ENCODE data around the gene MPC1L. TPM values are rescaled to one million over a fixed set of nuclear protein-coding genes. Genes with fewer than 3 reads are reported as not detected.
"Not testable (repeated sequence)": the region's sequence is repeated elsewhere in the genome, so short reads cannot be mapped to it uniquely, and the experiment has no call there.

Gene MPC1L
- total RNA-seq, 4 donors from 2014 or later, result not detected

DNA sequence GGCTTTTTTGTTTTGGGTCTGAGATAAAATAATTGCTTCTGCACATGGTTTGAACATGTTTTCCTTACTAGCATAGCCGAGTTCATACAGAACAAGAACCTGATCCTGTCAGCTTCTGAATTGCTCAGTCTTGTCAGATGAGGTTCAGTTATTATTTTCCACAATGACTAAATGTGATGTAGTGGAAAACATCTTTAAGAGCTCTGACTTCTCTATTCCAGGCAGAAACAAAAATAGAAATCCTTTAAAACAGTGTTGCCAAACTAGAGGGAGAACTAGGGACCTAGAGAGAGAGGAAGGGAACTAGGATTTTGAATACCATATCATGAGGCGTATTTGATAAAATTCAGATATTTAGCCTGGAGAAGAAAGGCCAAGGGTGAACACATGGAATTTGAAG lies 40.4 kb upstream of the MPC1L start:
- H3K27ac ChIP-seq, result no peak overlapping the region
- in situ Hi-C loops (cut with MboI; ENCODE audit: low pct_ligation_motif_present in 1 of 4, low pct_unique_long_range_greater_than_20kb in 1 of 4, low sequenced_read_pairs in 3 of 4), result no loop called here
- H3K4me3 ChIP-seq, result no peak overlapping the region
- no peaks in the 10 kb centered on the region for H3K36me3 ChIP-seq
- no peaks in the 10 kb centered on the region for H3K27me3 ChIP-seq
- intact Hi-C loops (cut with DNase I; ENCODE audit: low total_unique reads), result no loop called here
- H3K4me1 ChIP-seq, result peaks cover 3 to 13% (median 6%) of the 10 kb centered on the region in 4 donors
- WGBS, 2 donors (ENCODE audit: low coverage in 1 of 2), result 74 to 100% methylated on average over 1 to 2 of the region's 2 CpGs
- no peak for TF ChIP-seq POLR2A (IDR thresholded peaks at IDR 0.05)
- TF ChIP-seq POLR2AphosphoS5 (IDR thresholded peaks at IDR 0.05), result no peak
- TF ChIP-seq EP300 (IDR thresholded peaks at IDR 0.05; ENCODE audit: low read depth), result no peak
- TF ChIP-seq, protein P1, sequence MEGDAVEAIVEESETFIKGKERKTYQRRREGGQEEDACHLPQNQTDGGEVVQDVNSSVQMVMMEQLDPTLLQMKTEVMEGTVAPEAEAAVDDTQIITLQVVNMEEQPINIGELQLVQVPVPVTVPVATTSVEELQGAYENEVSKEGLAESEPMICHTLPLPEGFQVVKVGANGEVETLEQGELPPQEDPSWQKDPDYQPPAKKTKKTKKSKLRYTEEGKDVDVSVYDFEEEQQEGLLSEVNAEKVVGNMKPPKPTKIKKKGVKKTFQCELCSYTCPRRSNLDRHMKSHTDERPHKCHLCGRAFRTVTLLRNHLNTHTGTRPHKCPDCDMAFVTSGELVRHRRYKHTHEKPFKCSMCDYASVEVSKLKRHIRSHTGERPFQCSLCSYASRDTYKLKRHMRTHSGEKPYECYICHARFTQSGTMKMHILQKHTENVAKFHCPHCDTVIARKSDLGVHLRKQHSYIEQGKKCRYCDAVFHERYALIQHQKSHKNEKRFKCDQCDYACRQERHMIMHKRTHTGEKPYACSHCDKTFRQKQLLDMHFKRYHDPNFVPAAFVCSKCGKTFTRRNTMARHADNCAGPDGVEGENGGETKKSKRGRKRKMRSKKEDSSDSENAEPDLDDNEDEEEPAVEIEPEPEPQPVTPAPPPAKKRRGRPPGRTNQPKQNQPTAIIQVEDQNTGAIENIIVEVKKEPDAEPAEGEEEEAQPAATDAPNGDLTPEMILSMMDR (IDR thresholded peaks at IDR 0.05), result no peak
- DNase-seq, result no peak
- no peaks in the 10 kb centered on the region for H3K9me3 ChIP-seq

DNA sequence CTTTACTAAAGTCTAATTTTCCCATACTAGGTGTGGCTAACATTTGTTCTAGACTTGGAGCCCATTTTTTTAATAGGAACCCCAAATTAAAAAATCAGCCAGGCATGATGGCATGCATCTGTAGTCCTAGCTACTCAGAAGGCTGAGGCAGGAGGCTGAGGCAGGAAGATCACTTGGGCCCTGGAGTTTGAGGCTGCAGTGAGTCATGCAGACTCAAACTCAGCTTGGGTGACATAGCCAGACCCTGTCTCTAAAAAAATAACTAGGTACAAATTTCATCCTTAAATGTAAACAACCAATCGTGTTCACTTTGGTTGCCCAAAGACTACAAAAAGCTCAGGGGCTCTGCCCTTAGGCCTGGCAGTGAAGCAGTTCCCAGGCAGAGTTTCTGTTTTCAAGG lies 35.6 kb upstream of the MPC1L start:
- H3K27me3 ChIP-seq; H3K36me3 ChIP-seq; H3K4me1 ChIP-seq; H3K27ac ChIP-seq; intact Hi-C loops (cut with DNase I; ENCODE audit: low total_unique reads); H3K9me3 ChIP-seq; DNase-seq; in situ Hi-C loops (cut with MboI; ENCODE audit: low pct_ligation_motif_present in 1 of 4, low pct_unique_long_range_greater_than_20kb in 1 of 4, low sequenced_read_pairs in 3 of 4); H3K4me3 ChIP-seq: not testable (repeated sequence)
- WGBS, 2 donors (ENCODE audit: low coverage in 1 of 2), result 38% methylated on average over 1 of the region's 1 CpG; no CpG with 5 or more reads in 1 of the 2 donors

DNA sequence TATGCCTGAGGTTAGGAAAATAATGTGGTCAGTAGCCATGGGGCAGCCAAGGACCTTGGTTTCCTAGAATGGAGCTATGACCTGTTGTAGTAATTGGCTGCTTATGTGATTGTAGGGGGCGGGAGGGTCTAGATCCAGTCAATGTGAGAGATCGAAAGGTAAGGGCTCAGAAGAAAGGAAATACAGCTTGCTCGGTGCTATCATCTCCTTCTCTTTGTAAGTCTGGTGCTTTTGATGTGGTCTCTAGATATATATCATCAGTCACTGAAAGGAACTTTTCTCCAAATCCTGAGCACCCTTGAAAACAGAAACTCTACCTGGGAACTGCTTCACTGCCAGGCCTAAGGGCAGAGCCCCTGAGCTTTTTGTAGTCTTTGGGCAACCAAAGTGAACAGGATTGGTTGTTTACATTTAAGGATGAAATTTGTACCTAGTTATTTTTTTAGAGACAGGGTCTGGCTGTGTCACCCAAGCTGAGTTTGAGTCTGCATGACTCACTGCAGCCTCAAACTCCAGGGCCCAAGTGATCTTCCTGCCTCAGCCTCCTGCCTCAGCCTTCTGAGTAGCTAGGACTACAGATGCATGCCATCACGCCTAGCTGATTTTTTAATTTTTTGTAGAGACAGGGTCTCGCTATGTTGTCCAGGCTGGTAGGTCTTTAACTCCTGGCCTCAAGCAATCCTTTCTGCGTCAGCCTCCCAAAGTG lies 33.5 kb upstream of the MPC1L start:
- H3K4me1 ChIP-seq; H3K4me3 ChIP-seq; intact Hi-C loops (cut with DNase I; ENCODE audit: low total_unique reads); in situ Hi-C loops (cut with MboI; ENCODE audit: low pct_ligation_motif_present in 1 of 4, low pct_unique_long_range_greater_than_20kb in 1 of 4, low sequenced_read_pairs in 3 of 4); H3K36me3 ChIP-seq; H3K27ac ChIP-seq; H3K27me3 ChIP-seq; H3K9me3 ChIP-seq; DNase-seq: not testable (repeated sequence)
- 86 to 88% methylated on average over 3 to 6 of the region's 6 CpGs for WGBS, 2 donors (ENCODE audit: low coverage in 1 of 2)

DNA sequence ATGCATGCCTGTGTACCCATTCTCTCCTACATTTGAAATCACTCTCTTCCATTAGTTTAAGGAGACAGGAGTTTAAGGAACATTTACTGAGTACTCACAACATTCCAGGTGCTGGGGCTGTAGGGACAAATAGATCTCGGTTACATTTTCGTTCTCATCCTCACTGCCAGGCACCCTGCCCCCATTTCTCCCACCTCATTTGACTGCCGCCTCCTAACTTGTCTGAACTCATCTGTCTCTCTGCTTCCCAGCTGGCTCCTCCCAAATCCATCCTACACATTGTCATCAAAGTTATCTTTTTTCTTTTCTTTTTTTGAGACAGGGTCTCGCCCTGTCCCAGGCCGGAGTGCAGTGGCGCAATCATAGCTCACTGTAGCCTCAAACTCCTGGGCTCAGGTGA lies 19.8 kb upstream of the MPC1L start:
- no peak overlapping the region for H3K27ac ChIP-seq
- intact Hi-C loops (cut with DNase I; ENCODE audit: low total_unique reads), result no loop called here
- WGBS, 2 donors (ENCODE audit: low coverage in 1 of 2), result 92 to 95% methylated on average over 3 to 6 of the region's 6 CpGs

DNA sequence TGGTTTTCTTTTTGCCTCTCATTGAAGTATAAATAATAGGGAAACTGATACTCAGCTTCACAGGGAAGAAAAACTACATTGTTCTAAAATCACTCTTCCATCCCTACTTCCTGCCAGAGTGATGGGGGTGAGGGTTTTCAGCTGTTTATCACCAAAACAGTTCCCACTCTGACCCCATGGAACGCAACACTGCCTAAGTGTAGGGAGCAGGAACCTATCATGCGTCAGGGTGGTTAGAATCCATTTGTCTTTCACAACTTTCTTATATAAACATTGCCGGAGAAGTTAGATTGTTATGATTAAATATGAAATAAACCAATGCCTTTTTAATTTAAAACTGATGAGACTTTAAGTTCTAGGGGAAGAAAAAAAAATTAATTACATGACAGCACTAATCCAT lies 15.8 kb upstream of the MPC1L start:
- H3K4me3 ChIP-seq, result no peak overlapping the region
- DNase-seq, result no peak
- H3K36me3 ChIP-seq, result no peaks in the 10 kb centered on the region
- TF ChIP-seq EP300 (IDR thresholded peaks at IDR 0.05; ENCODE audit: low read depth), result no peak
- no peak for TF ChIP-seq POLR2AphosphoS5 (IDR thresholded peaks at IDR 0.05)
- TF ChIP-seq, protein P1 (IDR thresholded peaks at IDR 0.05), result no peak
- no peak for TF ChIP-seq POLR2A (IDR thresholded peaks at IDR 0.05)
- intact Hi-C loops (cut with DNase I; ENCODE audit: low total_unique reads) (no loop called here), in situ Hi-C loops (cut with MboI; ENCODE audit: low pct_ligation_motif_present in 1 of 4, low pct_unique_long_range_greater_than_20kb in 1 of 4, low sequenced_read_pairs in 3 of 4) (no loop called here)
- WGBS, 2 donors (ENCODE audit: low coverage in 1 of 2), result 69 to 84% methylated on average over 3 of the region's 3 CpGs
- no peaks in the 10 kb centered on the region for H3K4me1 ChIP-seq
- no peaks in the 10 kb centered on the region for H3K27me3 ChIP-seq
- H3K27ac ChIP-seq, result no peak overlapping the region
- no peaks in the 10 kb centered on the region for H3K9me3 ChIP-seq

More for the DNA sequence above, 19.8 kb upstream of the MPC1L start:
- Histone ChIP-seq H3K4me1 (no peaks in the 10 kb centered on the region), H3K27me3 (no peaks in the 10 kb centered on the region), H3K4me3 (no peak overlapping the region), H3K36me3 (no peaks in the 10 kb centered on the region), H3K9me3 (no peaks in the 10 kb centered on the region)
- no peak for TF ChIP-seq POLR2A (IDR thresholded peaks at IDR 0.05)
- TF ChIP-seq, protein P1 (IDR thresholded peaks at IDR 0.05), result no peak
- no peak for TF ChIP-seq EP300 (IDR thresholded peaks at IDR 0.05; ENCODE audit: low read depth)
- TF ChIP-seq POLR2AphosphoS5 (IDR thresholded peaks at IDR 0.05), result no peak
- no peak for DNase-seq
- in situ Hi-C loops (cut with MboI; ENCODE audit: low pct_ligation_motif_present in 1 of 4, low pct_unique_long_range_greater_than_20kb in 1 of 4, low sequenced_read_pairs in 3 of 4), result no loop called here
